Stomach smooth muscle (tissue), 2 donors: ENCODE measurements around the gene VASN.

Source experiments
- H3K27ac ChIP-seq: one replicate; pipeline ENCODE4 v1.7.0; 2013; ENCODE audit warnings: mild to moderate bottlenecking, low read length, inconsistent platforms
- H3K27me3 ChIP-seq, 2 donors: one replicate each; pipeline ENCODE4 v1.7.0; 2013; ENCODE audit warnings: low read length in 2 of 2; ENCODE audit not compliant: insufficient read depth in 2 of 2, control insufficient read depth in 1 of 2
- H3K36me3 ChIP-seq, 2 donors: one replicate each; pipeline ENCODE4 v1.7.0; 2013; ENCODE audit warnings: low read length in 2 of 2; ENCODE audit not compliant: control insufficient read depth in 2 of 2, insufficient read depth in 2 of 2
- H3K4me1 ChIP-seq: one replicate; pipeline ENCODE4 v1.7.0; 2013; ENCODE audit warnings: low read length; ENCODE audit not compliant: control insufficient read depth, insufficient read depth
- H3K4me3 ChIP-seq, 2 donors: one replicate each; pipeline ENCODE4 v1.7.0; 2013; ENCODE audit warnings: low read length in 2 of 2
- H3K9ac ChIP-seq, 2 donors: one replicate each; pipeline ENCODE4 v1.7.0; 2013; ENCODE audit warnings: low read length in 2 of 2, mild to moderate bottlenecking in 1 of 2
- H3K9me3 ChIP-seq, 2 donors: one replicate each; pipeline ENCODE4 v1.7.0; 2013; ENCODE audit warnings: low read length in 2 of 2; ENCODE audit not compliant: control insufficient read depth in 2 of 2
- donor health status: healthy.
- donor health status: Pancreatic carcinoma.

The VASN gene

GRCh38 chr16:4364196-4365013 is 7.2 kb upstream of the VASN start:
- H3K4me1 ChIP-seq, result peaks cover under 1% of the 10 kb centered on the region
- H3K9ac ChIP-seq, result no peak overlapping the region
- H3K9me3 ChIP-seq, result no peaks in the 10 kb centered on the region
- no peak overlapping the region for H3K27ac ChIP-seq
- H3K4me3 ChIP-seq, result no peak overlapping the region
- peaks cover 3 to 5% of the 10 kb centered on the region in 2 donors for H3K36me3 ChIP-seq
- H3K27me3 ChIP-seq, result no peaks in the 10 kb centered on the region

- Histone ChIP-seq H3K4me1 (peaks cover 2% of the 10 kb centered on the region), H3K4me3 (no peak overlapping the region), H3K36me3 (peaks cover 3 to 5% of the 10 kb centered on the region in 2 donors), H3K27me3 (no peaks in the 10 kb centered on the region), H3K9ac (no peak overlapping the region), H3K27ac (no peak overlapping the region), H3K9me3 (no peaks in the 10 kb centered on the region)
These were observed 6.6 kb upstream of the VASN start for GRCh38 chr16:4365014-4365406.

- Histone ChIP-seq H3K4me3 (no peak overlapping the region), H3K9me3 (no peaks in the 10 kb centered on the region), H3K36me3 (peaks cover 3 to 5% of the 10 kb centered on the region in 2 donors), H3K27me3 (no peaks in the 10 kb centered on the region), H3K27ac (no peak overlapping the region), H3K9ac (no peak overlapping the region), H3K4me1 (peaks cover 5% of the 10 kb centered on the region)
These were observed 6.0 kb upstream of the VASN start for GRCh38 chr16:4365615-4366014.

GRCh38 chr16:4366016-4366415 is 5.6 kb upstream of the VASN start:
- Histone ChIP-seq H3K36me3 (peaks cover 3 to 5% of the 10 kb centered on the region in 2 donors), H3K9me3 (no peaks in the 10 kb centered on the region), H3K4me1 (peaks cover 9% of the 10 kb centered on the region), H3K27me3 (no peaks in the 10 kb centered on the region), H3K9ac (no peak overlapping the region), H3K4me3 (no peak overlapping the region), H3K27ac (no peak overlapping the region)

- no peaks in the 10 kb centered on the region for H3K27me3 ChIP-seq
- H3K27ac ChIP-seq, result no peak overlapping the region
- H3K4me3 ChIP-seq, result no peak overlapping the region
- no peak overlapping the region for H3K9ac ChIP-seq
- no peaks in the 10 kb centered on the region for H3K9me3 ChIP-seq
- peaks cover 0 to 5% of the 10 kb centered on the region in 2 donors for H3K36me3 ChIP-seq
- peaks cover 17% of the 10 kb centered on the region for H3K4me1 ChIP-seq
These were observed 4.2 kb upstream of the VASN start for GRCh38 chr16:4367393-4367856.

GRCh38 chr16:4369007-4369733 is 2.5 kb upstream of the VASN start:
- no peaks in the 10 kb centered on the region for H3K9me3 ChIP-seq
- peaks cover 34% of the 10 kb centered on the region for H3K4me1 ChIP-seq
- H3K36me3 ChIP-seq, result peaks cover 0 to 5% of the 10 kb centered on the region in 2 donors
- H3K9ac ChIP-seq, result no peak overlapping the region
- no peaks in the 10 kb centered on the region for H3K27me3 ChIP-seq
- H3K27ac ChIP-seq, result no peak overlapping the region
- H3K4me3 ChIP-seq, result no peak overlapping the region

- H3K9me3 ChIP-seq, result no peaks in the 10 kb centered on the region
- no peak overlapping the region for H3K4me3 ChIP-seq
- no peaks in the 10 kb centered on the region for H3K27me3 ChIP-seq
- no peak overlapping the region for H3K9ac ChIP-seq
- H3K4me1 ChIP-seq, result peaks cover 44% of the 10 kb centered on the region
- peaks cover 0 to 3% of the 10 kb centered on the region in 2 donors for H3K36me3 ChIP-seq
- H3K27ac ChIP-seq, result peak overlapping the region; percentile 69
These were observed 1.5 kb upstream of the VASN start for GRCh38 chr16:4370151-4370550.

- Histone ChIP-seq H3K9me3 (no peaks in the 10 kb centered on the region), H3K4me1 (peaks cover 50% of the 10 kb centered on the region), H3K4me3 (peak overlapping the region; percentile 6 to 78), H3K27ac (peak overlapping the region; percentile 69), H3K9ac (no peak overlapping the region), H3K36me3 (peaks cover 0 to 2% of the 10 kb centered on the region in 2 donors), H3K27me3 (no peaks in the 10 kb centered on the region)
These were observed 885 bp upstream of the VASN start for GRCh38 chr16:4370570-4371356.

GRCh38 chr16:4372001-4372577 is 441 bp downstream of the VASN start:
- H3K9me3 ChIP-seq, result no peaks in the 10 kb centered on the region
- H3K27me3 ChIP-seq, result no peaks in the 10 kb centered on the region
- H3K4me3 ChIP-seq, result peak overlapping the region; percentile 74 to 78
- H3K36me3 ChIP-seq, result peaks cover 0 to 2% of the 10 kb centered on the region in 2 donors
- H3K27ac ChIP-seq, result peak overlapping the region; percentile 69
- H3K4me1 ChIP-seq, result peaks cover 63% of the 10 kb centered on the region
- H3K9ac ChIP-seq, result peak overlapping the region; percentile 36 to 44
